Astrocyte (in vitro differentiated cells and primary cell): ENCODE data around the gene NSFL1C. TPM values are rescaled to one million over a fixed set of nuclear protein-coding genes. Genes with fewer than 3 reads are reported as not detected.

Experiments used
- DNase-seq: peaks from one replicate; pipeline ENCODE4 v3.0.0-alpha.2; 2010; ENCODE audit warnings: low read depth
- FAIRE-seq: peaks from 2 replicates; lab custom pipeline; 2011; peaks lifted over from hg19 to GRCh38; lab: Jason Lieb, UNC
- H2AFZ ChIP-seq: 2 replicates; pipeline ENCODE4 v1.6.0; 2012; ENCODE audit warnings: low read depth, low read length, inconsistent platforms
- H3K27ac ChIP-seq: 2 replicates; pipeline ENCODE4 v1.5.1; 2011; ENCODE audit warnings: low read depth, low read length, inconsistent platforms
- H3K27me3 ChIP-seq: 2 replicates; pipeline ENCODE4 v1.6.0; 2011; ENCODE audit warnings: low read length, inconsistent platforms; ENCODE audit not compliant: insufficient read depth
- H3K36me3 ChIP-seq: 2 replicates; pipeline ENCODE4 v1.5.1; 2011; ENCODE audit warnings: low read length, inconsistent platforms; ENCODE audit not compliant: insufficient read depth
- H3K4me1 ChIP-seq: 2 replicates; pipeline ENCODE4 v1.5.1; 2011; ENCODE audit warnings: low read length, inconsistent platforms; ENCODE audit not compliant: insufficient read depth
- H3K4me2 ChIP-seq: 2 replicates; pipeline ENCODE4 v1.6.0; 2012; ENCODE audit warnings: low read length, inconsistent platforms
- H3K4me3 ChIP-seq: 2 replicates; pipeline ENCODE4 v1.5.1; 2011; ENCODE audit warnings: low read depth, mild to moderate bottlenecking, low read length, inconsistent platforms; ENCODE audit not compliant: insufficient read depth
- H3K79me2 ChIP-seq: 2 replicates; pipeline ENCODE4 v1.6.0; 2012; ENCODE audit warnings: mild to moderate bottlenecking, low read length, inconsistent platforms; ENCODE audit not compliant: insufficient read depth
- H3K9ac ChIP-seq: 2 replicates; pipeline ENCODE4 v1.6.0; 2012; ENCODE audit warnings: mild to moderate bottlenecking, low read length, inconsistent platforms
- H3K9me3 ChIP-seq: 2 replicates; pipeline ENCODE4 v1.5.1; 2012; ENCODE audit warnings: low read depth, mild to moderate bottlenecking, low read length, inconsistent platforms; ENCODE audit not compliant: insufficient read depth
- H4K20me1 ChIP-seq: 2 replicates; pipeline ENCODE4 v1.6.0; 2012; ENCODE audit warnings: low read length, inconsistent platforms; ENCODE audit not compliant: insufficient read depth
- H3K27ac Mint-ChIP-seq: one replicate; pipeline ENCODE4 v1.8.0; 2021; ENCODE audit warnings: mild to moderate bottlenecking, mixed read lengths; ENCODE audit not compliant: unreplicated experiment
- H3K27me3 Mint-ChIP-seq: one replicate; pipeline ENCODE4 v1.8.0; 2021; ENCODE audit warnings: low read depth, mixed read lengths; ENCODE audit not compliant: unreplicated experiment
- H3K36me3 Mint-ChIP-seq: one replicate; pipeline ENCODE4 v1.8.0; 2021; ENCODE audit warnings: low read depth, mixed read lengths; ENCODE audit not compliant: unreplicated experiment
- H3K4me1 Mint-ChIP-seq: one replicate; pipeline ENCODE4 v1.8.0; 2021; ENCODE audit warnings: low read depth, mixed read lengths; ENCODE audit not compliant: unreplicated experiment
- H3K4me3 Mint-ChIP-seq: one replicate; pipeline ENCODE4 v1.8.0; 2021; ENCODE audit warnings: mild to moderate bottlenecking, moderate library complexity, mixed read lengths; ENCODE audit not compliant: unreplicated experiment
- H3K9me3 Mint-ChIP-seq: one replicate; pipeline ENCODE4 v1.8.0; 2021; ENCODE audit warnings: mild to moderate bottlenecking, mixed read lengths; ENCODE audit not compliant: unreplicated experiment
- EZH2 ChIP-seq: IDR thresholded peaks from 2 replicates; pipeline ENCODE4 v1.6.1; 2012; ENCODE audit warnings: mild to moderate bottlenecking, low read length, inconsistent platforms; ENCODE audit not compliant: insufficient read depth
- total RNA-seq: library from RNA; stranded (reverse); gene quantifications from 2 replicates; pipeline ENCODE4 v1.2.1, GENCODE V29; 2021
- TF ChIP-seq, protein P1 (sequence below): IDR thresholded peaks from 2 replicates; pipeline ENCODE4 v1.5.1; 2011; ENCODE audit warnings: low read depth, mild to moderate bottlenecking, inconsistent platforms, low read length, moderate library complexity; ENCODE audit not compliant: insufficient read depth

Gene NSFL1C
- total RNA-seq, 1 donor from 2014 or later = 96.0 TPM

DNA sequence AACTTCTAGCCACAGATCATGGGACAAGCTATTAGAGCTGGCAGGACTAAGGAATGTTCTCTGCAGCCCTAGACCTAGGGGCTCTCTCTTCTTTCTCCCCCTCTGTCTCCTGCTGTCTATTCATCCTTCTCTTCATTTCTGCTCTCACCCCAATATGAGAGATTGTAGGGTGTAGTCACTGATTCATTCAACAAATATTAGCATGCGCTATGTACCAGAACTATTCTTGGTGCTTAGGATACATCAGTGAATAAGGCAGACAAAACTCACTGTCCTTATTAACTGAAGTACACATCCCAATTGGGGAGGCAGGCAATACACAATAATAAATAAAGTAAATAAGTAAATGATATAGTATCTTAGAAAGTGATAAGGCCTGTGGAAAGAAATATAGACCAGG, 39.2 kb upstream of the NSFL1C start:
- Histone ChIP-seq H3K9ac (no peak overlapping the region), H3K4me1 (no peaks in the 10 kb centered on the region), H2AFZ (no peak overlapping the region), H3K36me3 (no peaks in the 10 kb centered on the region), H3K79me2 (no peaks in the 10 kb centered on the region), H3K9me3 (no peaks in the 10 kb centered on the region), H3K27ac (no peak overlapping the region), H4K20me1 (no peaks in the 10 kb centered on the region), H3K27me3 (peaks cover 13% of the 10 kb centered on the region), H3K4me2 (no peak overlapping the region), H3K4me3 (no peak overlapping the region)
- FAIRE-seq (no peak), DNase-seq (no peak)
- TF ChIP-seq, protein P1, sequence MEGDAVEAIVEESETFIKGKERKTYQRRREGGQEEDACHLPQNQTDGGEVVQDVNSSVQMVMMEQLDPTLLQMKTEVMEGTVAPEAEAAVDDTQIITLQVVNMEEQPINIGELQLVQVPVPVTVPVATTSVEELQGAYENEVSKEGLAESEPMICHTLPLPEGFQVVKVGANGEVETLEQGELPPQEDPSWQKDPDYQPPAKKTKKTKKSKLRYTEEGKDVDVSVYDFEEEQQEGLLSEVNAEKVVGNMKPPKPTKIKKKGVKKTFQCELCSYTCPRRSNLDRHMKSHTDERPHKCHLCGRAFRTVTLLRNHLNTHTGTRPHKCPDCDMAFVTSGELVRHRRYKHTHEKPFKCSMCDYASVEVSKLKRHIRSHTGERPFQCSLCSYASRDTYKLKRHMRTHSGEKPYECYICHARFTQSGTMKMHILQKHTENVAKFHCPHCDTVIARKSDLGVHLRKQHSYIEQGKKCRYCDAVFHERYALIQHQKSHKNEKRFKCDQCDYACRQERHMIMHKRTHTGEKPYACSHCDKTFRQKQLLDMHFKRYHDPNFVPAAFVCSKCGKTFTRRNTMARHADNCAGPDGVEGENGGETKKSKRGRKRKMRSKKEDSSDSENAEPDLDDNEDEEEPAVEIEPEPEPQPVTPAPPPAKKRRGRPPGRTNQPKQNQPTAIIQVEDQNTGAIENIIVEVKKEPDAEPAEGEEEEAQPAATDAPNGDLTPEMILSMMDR = no peak
- no peak for TF ChIP-seq EZH2
- no peaks in the 10 kb centered on the region for H3K4me1 Mint-ChIP-seq
- H3K36me3 Mint-ChIP-seq = no peaks in the 10 kb centered on the region
- peaks cover 13% of the 10 kb centered on the region for H3K9me3 Mint-ChIP-seq
- H3K27me3 Mint-ChIP-seq = peaks cover 9% of the 10 kb centered on the region
- H3K4me3 Mint-ChIP-seq = no peak overlapping the region
- no peak overlapping the region for H3K27ac Mint-ChIP-seq

DNA sequence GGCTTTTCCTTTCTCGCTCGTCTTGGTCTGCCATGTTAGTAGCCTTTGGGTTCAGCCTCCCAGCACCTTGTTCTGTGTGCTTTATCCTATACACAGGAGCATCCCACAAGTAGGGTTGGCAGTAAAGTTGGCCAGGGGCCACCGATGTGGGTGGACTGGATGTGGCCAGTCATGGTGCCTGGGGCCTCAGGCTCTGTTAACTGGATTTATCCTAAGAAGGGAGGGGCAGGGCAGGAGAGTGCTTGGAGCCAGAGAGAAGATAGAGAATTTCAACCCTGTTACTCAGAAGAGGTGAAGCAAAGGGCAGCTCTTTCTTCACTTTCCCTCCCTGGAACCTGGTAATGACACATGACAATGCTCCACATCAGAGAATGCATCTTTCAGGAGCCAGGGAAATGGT, 38.7 kb upstream of the NSFL1C start:
- no peak overlapping the region for H3K27ac Mint-ChIP-seq
- no peaks in the 10 kb centered on the region for H3K36me3 Mint-ChIP-seq
- Histone ChIP-seq H3K36me3 (no peaks in the 10 kb centered on the region), H3K27ac (no peak overlapping the region), H4K20me1 (no peaks in the 10 kb centered on the region), H3K9ac (no peak overlapping the region), H3K4me2 (no peak overlapping the region), H3K79me2 (no peaks in the 10 kb centered on the region), H3K9me3 (no peaks in the 10 kb centered on the region), H2AFZ (no peak overlapping the region), H3K27me3 (peaks cover 11% of the 10 kb centered on the region), H3K4me1 (no peaks in the 10 kb centered on the region), H3K4me3 (no peak overlapping the region)
- H3K9me3 Mint-ChIP-seq = peaks cover 15% of the 10 kb centered on the region
- peaks cover 9% of the 10 kb centered on the region for H3K27me3 Mint-ChIP-seq
- FAIRE-seq = no peak
- TF ChIP-seq EZH2 = no peak
- TF ChIP-seq, protein P1 = no peak
- no peak for DNase-seq
- H3K4me1 Mint-ChIP-seq = peaks cover 3% of the 10 kb centered on the region
- H3K4me3 Mint-ChIP-seq = no peak overlapping the region

DNA sequence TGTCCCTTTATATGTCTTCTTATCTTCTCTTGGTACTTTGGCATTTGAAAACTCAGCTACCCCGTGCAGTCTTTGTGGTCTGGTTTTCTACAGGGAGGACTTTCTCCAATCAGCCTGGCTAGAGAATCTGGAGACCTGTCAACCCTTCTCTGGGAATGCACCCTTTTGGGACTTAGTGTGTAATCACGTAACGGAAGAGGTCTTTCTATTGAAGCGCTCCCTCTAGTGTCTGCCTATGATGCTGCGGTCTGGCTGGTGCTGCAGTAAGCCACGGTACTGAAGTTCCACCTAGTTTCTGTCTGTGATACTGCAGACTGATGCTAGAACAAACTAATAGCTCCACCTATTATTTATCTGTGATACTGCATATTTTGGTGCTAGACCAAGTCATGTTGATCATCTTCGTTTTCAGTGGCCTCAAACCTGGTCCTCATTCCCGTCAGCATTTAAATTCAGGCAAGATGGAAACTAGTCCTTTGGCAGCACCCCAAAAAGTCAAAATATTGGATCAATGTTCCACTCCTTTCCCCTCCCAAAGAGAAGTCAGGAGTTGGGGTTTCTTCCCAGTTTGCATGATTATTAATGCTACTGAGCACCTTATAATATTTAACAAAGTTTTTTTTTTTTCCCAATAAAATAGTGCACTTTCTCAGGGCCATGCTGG, 37.0 kb upstream of the NSFL1C start:
- Mint-ChIP-seq H3K9me3 (peaks cover 15% of the 10 kb centered on the region), H3K27ac (no peak overlapping the region), H3K27me3 (peaks cover 9% of the 10 kb centered on the region), H3K4me1 (peaks cover 9% of the 10 kb centered on the region), H3K36me3 (no peaks in the 10 kb centered on the region), H3K4me3 (no peak overlapping the region)
- DNase-seq (peak; percentile 82), FAIRE-seq (peak; percentile 91)
- H3K9me3 ChIP-seq = no peaks in the 10 kb centered on the region
- no peak overlapping the region for H2AFZ ChIP-seq
- TF ChIP-seq, protein P1 = peak; percentile 100
- no peak for TF ChIP-seq EZH2
- peaks cover 10% of the 10 kb centered on the region for H3K27me3 ChIP-seq
- H3K9ac ChIP-seq = no peak overlapping the region
- H4K20me1 ChIP-seq = no peaks in the 10 kb centered on the region
- H3K4me2 ChIP-seq = no peak overlapping the region
- no peaks in the 10 kb centered on the region for H3K4me1 ChIP-seq
- H3K4me3 ChIP-seq = no peak overlapping the region
- H3K36me3 ChIP-seq = no peaks in the 10 kb centered on the region
- H3K79me2 ChIP-seq = no peaks in the 10 kb centered on the region
- no peak overlapping the region for H3K27ac ChIP-seq
